ENCODE data around the gene HIRA. TPM values are rescaled to one million over a fixed set of nuclear protein-coding genes. Genes with fewer than 3 reads are reported as not detected.
A peak's percentile ranks its signal among the peaks of the same experiment; 100 is the strongest.

HIRA gene
- 19.1 and 27.0 TPM in 2 replicates for total RNA-seq (2014; rRNA removed)
- polyA plus RNA-seq (2012): 16.0 TPM

- DNase-seq (ENCODE audit: low read depth): peak; percentile 68
These were observed at the start of gene HIRA for GRCh38 chr22:19431649-19432132. HIRA (minus strand) TSS chr22:19431733; CDS start chr22:19431476, 257 bp downstream.

- no peak for DNase-seq (ENCODE audit: low read depth)
These were observed 49.3 kb upstream of the HIRA start for GRCh38 chr22:19480789-19481188.

DNA sequence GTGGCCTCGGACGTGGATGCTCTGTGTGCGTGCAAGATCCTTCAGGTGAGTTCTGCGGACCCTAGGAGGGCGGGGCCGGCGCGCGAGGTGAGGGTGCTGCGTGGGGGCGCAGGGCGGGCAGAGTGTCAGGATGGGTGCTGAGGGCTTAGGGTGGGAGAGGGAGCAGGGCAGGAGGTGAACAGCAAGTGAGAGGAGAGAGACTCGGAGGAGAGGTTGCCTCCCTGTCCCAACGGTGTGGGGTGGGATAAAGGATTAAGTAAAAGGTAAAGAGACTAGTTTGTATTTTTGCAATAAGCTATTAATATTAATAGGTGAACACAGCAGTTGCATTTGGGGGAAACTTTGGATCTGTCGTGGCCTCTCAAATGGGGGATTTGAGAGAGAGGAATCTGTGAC is 48.6 kb upstream of the HIRA start:
- DNase-seq (ENCODE audit: low read depth): no peak

GRCh38 chr22:19479355-19480172 is 48.0 kb upstream of the HIRA start, which contains the start of gene CDC45:
CDC45 (plus strand) TSS chr22:19479920; CDS start chr22:19479969, 49 bp downstream.
- peak; percentile 98 for DNase-seq (ENCODE audit: low read depth)

DNA sequence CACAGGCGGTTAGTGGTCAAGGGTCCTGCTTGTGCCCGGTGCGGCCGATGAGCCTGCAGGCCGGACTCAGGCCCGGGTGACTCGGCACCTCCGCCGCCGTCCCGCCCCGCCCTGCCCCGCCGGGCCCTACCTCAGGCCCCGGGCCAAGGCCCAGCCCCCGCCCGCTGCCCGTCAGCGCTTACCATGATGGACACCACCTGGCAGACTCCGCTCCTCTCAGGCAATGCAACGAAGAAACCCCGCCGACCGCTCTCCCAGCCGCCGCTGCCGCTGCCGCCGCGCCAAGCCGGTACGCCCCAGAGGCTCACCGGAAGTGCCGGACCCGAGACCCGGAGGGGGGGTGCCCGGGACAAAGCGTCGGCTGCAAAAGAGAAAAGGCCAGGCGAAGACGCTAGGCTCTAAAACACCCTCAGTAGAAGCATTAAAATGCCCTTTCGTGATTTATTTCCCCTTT is 47.4 kb upstream of the HIRA start, which contains the start of gene UFD1:
Gene UFD1, minus strand, starts transcription at position 293 of the 454 bp plus-strand sequence. Its CDS starts 108 bp downstream, at position 185.
- peak; percentile 77 for DNase-seq (ENCODE audit: low read depth)

GRCh38 chr22:19478045-19478900 is 46.7 kb upstream of the HIRA start:
- DNase-seq (ENCODE audit: low read depth): no peak

DNA sequence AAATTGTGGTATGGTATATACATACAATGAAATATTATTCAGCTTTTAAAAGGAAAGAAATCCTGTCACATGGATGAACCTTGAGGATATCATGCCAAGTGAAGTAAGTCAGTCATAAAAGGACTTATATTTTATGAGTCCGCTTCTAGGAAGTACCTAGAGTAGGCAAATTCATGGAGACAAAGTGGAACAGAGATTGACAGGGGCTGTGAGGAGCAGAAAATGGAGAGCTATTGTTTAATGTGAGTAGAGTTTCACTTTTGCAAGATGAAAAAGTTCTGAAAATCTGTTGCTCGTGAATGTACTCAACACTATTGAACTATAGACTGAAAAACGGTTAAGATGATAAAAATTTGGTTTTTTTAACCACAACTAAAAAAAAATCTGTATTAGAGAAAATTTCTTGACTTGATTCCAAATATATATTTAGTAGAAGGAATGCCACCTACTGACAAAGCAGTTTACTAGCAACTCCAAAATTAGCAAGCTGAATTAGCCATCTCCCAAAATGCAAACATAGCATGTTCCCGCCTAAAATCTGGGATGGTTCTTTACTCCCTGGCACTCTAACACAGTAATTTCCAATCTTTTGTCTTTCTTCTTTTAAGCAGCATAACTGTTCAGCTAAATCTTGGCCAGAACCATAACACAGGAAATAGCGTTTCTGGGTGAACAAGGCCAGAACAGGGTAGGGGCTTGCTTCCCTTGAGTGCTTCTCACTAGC is 46.0 kb upstream of the HIRA start:
- DNase-seq (ENCODE audit: low read depth): peak; percentile 27

DNA sequence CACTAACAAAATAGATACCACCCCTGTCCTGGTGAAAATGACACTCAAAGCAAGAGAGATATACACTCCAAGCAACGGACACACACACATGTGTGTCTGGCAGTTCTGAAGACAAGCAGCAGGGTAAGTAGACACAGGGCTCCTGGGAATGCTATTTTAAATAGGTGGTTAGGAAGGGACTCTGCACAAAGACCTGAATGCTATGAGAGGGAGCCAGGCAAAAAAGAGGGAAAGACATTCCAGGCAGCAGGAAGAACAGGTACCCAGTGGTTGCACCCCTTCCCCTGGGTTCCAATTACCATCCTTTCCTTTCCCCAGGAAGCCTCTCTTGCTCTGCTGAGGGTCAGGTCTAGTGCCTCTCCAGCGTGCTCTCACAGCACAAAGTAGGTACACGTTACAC is 44.5 kb upstream of the HIRA start:
- no peak for DNase-seq (ENCODE audit: low read depth)

DNA sequence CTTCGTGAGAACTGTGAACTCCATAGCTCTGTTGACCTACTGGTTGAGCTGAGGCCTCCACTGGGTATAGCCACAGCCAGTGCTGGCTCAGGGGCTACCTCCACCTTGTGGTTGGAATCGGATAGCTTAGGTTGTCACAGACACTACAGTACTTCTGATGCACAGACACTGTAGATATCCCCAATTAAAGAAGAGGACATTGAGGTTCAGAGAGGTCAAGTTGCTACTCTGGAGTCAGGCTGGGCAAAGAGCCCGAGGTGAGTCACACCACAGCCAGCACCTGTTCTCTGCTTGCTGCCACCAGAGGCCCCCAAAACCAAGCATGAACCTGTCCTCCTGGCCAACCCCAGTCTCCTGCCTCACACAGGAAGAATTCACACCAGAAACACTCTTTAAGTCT is 42.0 kb upstream of the HIRA start:
- DNase-seq (ENCODE audit: low read depth): peak; percentile 70

DNA sequence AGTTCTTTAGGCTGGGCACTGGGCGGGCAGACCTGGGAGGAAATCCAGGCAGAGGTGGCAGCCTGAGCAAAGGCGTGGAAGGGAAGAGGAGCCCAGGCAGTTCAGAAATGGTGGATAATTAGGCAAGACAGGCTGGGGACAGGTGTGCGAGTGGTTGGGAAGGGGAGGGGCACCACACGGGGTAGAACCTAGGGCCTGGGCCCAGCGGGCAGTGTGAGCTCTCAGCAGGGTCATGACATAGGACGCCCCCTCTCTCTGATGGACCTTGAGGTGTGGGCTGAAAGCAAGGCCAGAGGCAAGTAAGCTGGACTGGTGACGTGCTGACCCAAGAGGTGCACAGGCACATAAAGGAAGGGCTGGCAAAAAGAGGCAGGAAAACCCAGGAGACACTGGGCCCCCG is 40.7 kb upstream of the HIRA start:
- no peak for DNase-seq (ENCODE audit: low read depth)

GRCh38 chr22:19471572-19471971 is 40.0 kb upstream of the HIRA start:
- DNase-seq (ENCODE audit: low read depth): no peak

GRCh38 chr22:19470010-19470409 is 38.5 kb upstream of the HIRA start:
- DNase-seq (ENCODE audit: low read depth): no peak

- no peak for DNase-seq (ENCODE audit: low read depth)
These were observed 37.9 kb upstream of the HIRA start for GRCh38 chr22:19469421-19469820.

DNA sequence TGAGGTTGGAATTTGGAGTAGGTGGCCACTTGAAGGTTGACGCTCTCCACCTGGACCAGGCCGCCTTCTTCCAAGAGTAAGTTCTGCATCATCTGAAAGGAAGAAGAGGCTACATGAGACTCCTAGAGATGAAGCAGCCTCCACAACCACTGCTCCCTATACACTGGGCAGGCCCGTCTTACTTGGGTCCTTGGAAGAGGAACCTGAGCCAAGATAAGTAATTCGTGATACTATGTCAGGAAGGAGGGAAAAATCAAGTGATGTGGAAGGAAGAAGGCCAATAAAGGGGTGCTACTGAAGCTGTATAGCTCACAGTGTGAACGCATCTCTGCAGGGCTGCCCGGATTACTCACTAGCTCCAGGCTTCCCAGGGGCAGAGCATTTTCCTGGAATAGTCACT is 36.4 kb upstream of the HIRA start:
- DNase-seq (ENCODE audit: low read depth): no peak

- DNase-seq (ENCODE audit: low read depth): no peak
These were observed 35.6 kb upstream of the HIRA start for GRCh38 chr22:19466848-19467752.

DNA sequence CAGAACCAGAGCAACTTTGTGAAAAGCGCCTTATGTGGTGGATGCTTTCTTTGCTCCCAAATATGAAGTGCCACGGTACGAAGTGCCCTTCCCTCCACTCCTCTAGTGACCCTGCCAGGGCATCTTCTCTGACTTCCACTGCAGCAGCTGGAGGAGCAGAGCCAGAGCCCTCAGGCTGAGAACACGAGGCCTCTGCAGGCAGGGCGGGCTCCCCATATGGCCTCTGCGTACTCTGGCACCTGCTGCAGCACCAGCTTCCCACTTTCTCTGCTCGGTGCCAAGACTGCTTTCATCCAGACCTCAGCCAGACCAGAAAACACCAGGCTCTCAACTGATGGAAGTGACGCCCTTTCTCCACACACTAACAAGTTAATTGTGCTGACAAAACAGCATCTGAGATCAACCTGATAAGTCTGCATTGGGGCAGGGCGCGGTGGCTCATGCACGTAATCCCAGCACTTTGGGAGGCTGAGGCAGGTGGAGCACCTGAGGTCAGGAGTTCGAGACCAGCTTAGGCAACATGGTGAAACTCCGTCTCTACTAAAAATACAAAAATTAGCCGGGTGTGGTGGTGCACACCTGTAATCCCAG is 34.7 kb upstream of the HIRA start:
- DNase-seq (ENCODE audit: low read depth): no peak

DNA sequence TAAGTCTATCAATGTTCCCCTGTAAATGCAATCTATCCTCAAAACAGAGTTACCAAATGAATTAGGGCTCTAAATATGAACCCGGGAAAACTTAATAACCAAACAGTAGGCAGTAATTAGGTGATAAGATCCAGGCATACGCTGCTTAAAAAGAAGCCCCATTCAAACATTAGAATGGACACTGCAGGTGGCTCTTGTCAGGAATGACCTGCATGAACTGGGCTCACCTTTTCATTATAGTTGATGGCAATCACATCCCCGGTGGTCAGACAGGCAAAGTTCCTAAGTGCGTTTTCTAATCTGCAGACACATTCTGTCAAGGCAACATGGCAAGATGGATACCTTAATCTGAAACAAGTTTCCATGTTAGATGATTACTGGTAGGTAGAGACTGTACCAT is 33.4 kb upstream of the HIRA start:
- no peak for DNase-seq (ENCODE audit: low read depth)

- no peak for DNase-seq (ENCODE audit: low read depth)
These were observed 33.0 kb upstream of the HIRA start for GRCh38 chr22:19464546-19464945.

GRCh38 chr22:19463491-19464469 is 32.2 kb upstream of the HIRA start:
- peak; percentile 52 for DNase-seq (ENCODE audit: low read depth)
